Nephron progenitor cell (in vitro differentiated cells): ENCODE data around the gene MAP4K4.
A peak's percentile ranks its signal among the peaks of the same experiment; 100 is the strongest.

Source experiments
- DNase-seq: peaks from one replicate; pipeline ENCODE4 v3.0.0; 2021
- H3K27ac Mint-ChIP-seq: 2 replicates; pipeline ENCODE4 v1.8.0; 2021; ENCODE audit warnings: mild to moderate bottlenecking, moderate library complexity, mixed read lengths
- H3K27me3 Mint-ChIP-seq: 2 replicates; pipeline ENCODE4 v1.8.0; 2021; ENCODE audit warnings: mild to moderate bottlenecking, low read depth, mixed read lengths; ENCODE audit not compliant: poor library complexity
- H3K36me3 Mint-ChIP-seq: 2 replicates; pipeline ENCODE4 v1.8.0; 2021; ENCODE audit warnings: low read depth, mixed read lengths
- H3K4me1 Mint-ChIP-seq: 2 replicates; pipeline ENCODE4 v1.8.0; 2021; ENCODE audit warnings: mixed read lengths
- H3K4me3 Mint-ChIP-seq: 2 replicates; pipeline ENCODE4 v1.8.0; 2021; ENCODE audit warnings: mild to moderate bottlenecking, moderate library complexity, mixed read lengths
- H3K9me3 Mint-ChIP-seq: 2 replicates; pipeline ENCODE4 v1.8.0; 2021; ENCODE audit warnings: mild to moderate bottlenecking, moderate library complexity, mixed read lengths
- TF ChIP-seq, protein P1 (sequence below): fragments of 200-600 bp; sonication (generic); IDR thresholded peaks from 2 replicates; pipeline ENCODE4 v1.5.0; 2021; ENCODE audit warnings: antibody characterized with exemption

MAP4K4 gene

DNA sequence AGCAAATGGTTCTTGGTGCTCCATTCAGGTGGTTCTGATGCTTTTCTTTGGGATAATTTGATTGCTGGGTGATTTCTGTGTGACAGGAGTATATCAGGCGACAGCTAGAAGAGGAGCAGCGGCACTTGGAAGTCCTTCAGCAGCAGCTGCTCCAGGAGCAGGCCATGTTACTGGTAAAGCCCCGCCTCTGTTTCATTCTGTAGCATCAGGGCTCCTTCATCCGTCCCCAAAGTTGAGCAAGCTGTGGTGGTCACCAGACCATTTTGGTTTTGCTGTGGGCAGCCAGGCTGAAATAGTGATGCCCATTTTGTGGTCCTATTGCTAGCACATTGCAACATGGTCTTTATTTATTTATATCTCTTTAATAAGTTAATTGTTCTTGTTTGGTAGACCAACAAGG, 161.4 kb downstream of the MAP4K4 start:
- Mint-ChIP-seq H3K9me3 (no peaks in the 10 kb centered on the region), H3K4me3 (no peak overlapping the region), H3K36me3 (peaks cover 77% of the 10 kb centered on the region), H3K27me3 (peaks cover 3% of the 10 kb centered on the region), H3K4me1 (no peaks in the 10 kb centered on the region), H3K27ac (peak overlapping the region; percentile 40)
- DNase-seq = no peak
- TF ChIP-seq, protein P1, sequence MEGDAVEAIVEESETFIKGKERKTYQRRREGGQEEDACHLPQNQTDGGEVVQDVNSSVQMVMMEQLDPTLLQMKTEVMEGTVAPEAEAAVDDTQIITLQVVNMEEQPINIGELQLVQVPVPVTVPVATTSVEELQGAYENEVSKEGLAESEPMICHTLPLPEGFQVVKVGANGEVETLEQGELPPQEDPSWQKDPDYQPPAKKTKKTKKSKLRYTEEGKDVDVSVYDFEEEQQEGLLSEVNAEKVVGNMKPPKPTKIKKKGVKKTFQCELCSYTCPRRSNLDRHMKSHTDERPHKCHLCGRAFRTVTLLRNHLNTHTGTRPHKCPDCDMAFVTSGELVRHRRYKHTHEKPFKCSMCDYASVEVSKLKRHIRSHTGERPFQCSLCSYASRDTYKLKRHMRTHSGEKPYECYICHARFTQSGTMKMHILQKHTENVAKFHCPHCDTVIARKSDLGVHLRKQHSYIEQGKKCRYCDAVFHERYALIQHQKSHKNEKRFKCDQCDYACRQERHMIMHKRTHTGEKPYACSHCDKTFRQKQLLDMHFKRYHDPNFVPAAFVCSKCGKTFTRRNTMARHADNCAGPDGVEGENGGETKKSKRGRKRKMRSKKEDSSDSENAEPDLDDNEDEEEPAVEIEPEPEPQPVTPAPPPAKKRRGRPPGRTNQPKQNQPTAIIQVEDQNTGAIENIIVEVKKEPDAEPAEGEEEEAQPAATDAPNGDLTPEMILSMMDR = no peak

DNA sequence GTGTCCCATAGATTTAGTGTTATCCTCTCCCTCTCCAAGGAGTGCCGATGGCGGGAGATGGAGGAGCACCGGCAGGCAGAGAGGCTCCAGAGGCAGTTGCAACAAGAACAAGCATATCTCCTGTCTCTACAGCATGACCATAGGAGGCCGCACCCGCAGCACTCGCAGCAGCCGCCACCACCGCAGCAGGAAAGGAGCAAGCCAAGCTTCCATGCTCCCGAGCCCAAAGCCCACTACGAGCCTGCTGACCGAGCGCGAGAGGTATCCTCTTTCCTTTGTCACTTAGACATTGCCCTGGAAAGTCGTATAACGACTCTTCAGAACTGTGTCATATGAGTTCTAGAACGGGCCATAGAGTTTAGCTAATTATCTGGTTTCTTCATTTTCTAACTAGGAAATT, 162.1 kb downstream of the MAP4K4 start:
- H3K9me3 Mint-ChIP-seq = no peaks in the 10 kb centered on the region
- DNase-seq = no peak
- TF ChIP-seq, protein P1 = no peak
- H3K27ac Mint-ChIP-seq = no peak overlapping the region
- H3K36me3 Mint-ChIP-seq = peaks cover 73% of the 10 kb centered on the region
- no peaks in the 10 kb centered on the region for H3K4me1 Mint-ChIP-seq
- peaks cover 3% of the 10 kb centered on the region for H3K27me3 Mint-ChIP-seq
- no peak overlapping the region for H3K4me3 Mint-ChIP-seq

DNA sequence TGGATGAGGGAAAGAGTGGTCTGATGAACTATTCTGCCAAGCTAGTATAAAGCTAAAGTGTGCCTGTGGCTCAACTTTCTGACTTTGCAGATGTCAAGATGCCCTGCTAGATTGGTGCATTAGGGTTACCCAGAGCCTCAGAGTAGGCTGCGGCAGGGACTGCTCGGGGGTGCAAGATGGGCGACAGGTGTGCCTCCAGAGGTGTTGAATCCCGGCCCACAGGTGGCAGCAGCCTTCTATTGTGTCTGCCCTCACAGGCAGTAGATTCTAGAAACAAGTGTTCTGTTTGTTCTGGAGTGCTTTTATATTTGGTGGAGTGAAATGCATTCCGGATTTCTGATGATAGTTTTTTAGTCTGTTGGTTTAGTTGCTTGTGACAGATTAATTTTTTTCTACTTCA, 162.7 kb downstream of the MAP4K4 start:
- H3K4me1 Mint-ChIP-seq = no peaks in the 10 kb centered on the region
- no peak for DNase-seq
- peaks cover 3% of the 10 kb centered on the region for H3K27me3 Mint-ChIP-seq
- peaks cover 77% of the 10 kb centered on the region for H3K36me3 Mint-ChIP-seq
- no peak overlapping the region for H3K4me3 Mint-ChIP-seq
- TF ChIP-seq, protein P1 = no peak
- H3K9me3 Mint-ChIP-seq = no peaks in the 10 kb centered on the region
- H3K27ac Mint-ChIP-seq = no peak overlapping the region

- H3K9me3 Mint-ChIP-seq = no peaks in the 10 kb centered on the region
- peak overlapping the region; percentile 20 for H3K27ac Mint-ChIP-seq
- no peak for DNase-seq
- H3K4me1 Mint-ChIP-seq = no peaks in the 10 kb centered on the region
- H3K4me3 Mint-ChIP-seq = no peak overlapping the region
- H3K36me3 Mint-ChIP-seq = peaks cover 72% of the 10 kb centered on the region
- TF ChIP-seq, protein P1 = no peak
- H3K27me3 Mint-ChIP-seq = peaks cover 3% of the 10 kb centered on the region
Measured at GRCh38 chr2:101860782-101861181, 163.3 kb downstream of the MAP4K4 start.

GRCh38 chr2:101861382-101861781, 163.9 kb downstream of the MAP4K4 start:
- Mint-ChIP-seq H3K9me3 (no peaks in the 10 kb centered on the region), H3K4me3 (no peak overlapping the region), H3K27ac (peak overlapping the region; percentile 20), H3K36me3 (peaks cover 72% of the 10 kb centered on the region), H3K27me3 (peaks cover 3% of the 10 kb centered on the region), H3K4me1 (no peaks in the 10 kb centered on the region)
- TF ChIP-seq, protein P1 = no peak
- no peak for DNase-seq

DNA sequence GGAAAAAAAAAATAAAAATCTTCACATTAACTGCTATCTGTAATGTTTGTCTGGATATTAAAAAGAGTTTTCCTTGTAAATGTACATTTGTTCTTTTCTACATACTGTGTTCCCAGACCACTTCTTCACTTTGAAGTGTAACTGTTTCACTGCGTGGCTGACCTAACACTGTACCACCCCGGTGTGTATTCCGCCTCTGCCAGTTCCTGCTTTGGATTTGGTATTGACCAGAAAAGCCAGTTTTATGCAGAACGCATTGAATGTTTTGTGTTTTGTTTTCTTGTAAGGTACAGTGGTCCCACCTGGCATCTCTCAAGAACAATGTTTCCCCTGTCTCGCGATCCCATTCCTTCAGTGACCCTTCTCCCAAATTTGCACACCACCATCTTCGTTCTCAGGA, 166.0 kb downstream of the MAP4K4 start:
- Mint-ChIP-seq H3K36me3 (peaks cover 78% of the 10 kb centered on the region), H3K27ac (no peak overlapping the region)

More for the DNA sequence above, 166.0 kb downstream of the MAP4K4 start:
- Mint-ChIP-seq H3K27me3 (peaks cover 3% of the 10 kb centered on the region), H3K4me1 (no peaks in the 10 kb centered on the region), H3K4me3 (no peak overlapping the region), H3K9me3 (no peaks in the 10 kb centered on the region)
- no peak for DNase-seq
- TF ChIP-seq, protein P1 = no peak
